ENCODE results near the gene KCNQ1.

Gene KCNQ1

DNA sequence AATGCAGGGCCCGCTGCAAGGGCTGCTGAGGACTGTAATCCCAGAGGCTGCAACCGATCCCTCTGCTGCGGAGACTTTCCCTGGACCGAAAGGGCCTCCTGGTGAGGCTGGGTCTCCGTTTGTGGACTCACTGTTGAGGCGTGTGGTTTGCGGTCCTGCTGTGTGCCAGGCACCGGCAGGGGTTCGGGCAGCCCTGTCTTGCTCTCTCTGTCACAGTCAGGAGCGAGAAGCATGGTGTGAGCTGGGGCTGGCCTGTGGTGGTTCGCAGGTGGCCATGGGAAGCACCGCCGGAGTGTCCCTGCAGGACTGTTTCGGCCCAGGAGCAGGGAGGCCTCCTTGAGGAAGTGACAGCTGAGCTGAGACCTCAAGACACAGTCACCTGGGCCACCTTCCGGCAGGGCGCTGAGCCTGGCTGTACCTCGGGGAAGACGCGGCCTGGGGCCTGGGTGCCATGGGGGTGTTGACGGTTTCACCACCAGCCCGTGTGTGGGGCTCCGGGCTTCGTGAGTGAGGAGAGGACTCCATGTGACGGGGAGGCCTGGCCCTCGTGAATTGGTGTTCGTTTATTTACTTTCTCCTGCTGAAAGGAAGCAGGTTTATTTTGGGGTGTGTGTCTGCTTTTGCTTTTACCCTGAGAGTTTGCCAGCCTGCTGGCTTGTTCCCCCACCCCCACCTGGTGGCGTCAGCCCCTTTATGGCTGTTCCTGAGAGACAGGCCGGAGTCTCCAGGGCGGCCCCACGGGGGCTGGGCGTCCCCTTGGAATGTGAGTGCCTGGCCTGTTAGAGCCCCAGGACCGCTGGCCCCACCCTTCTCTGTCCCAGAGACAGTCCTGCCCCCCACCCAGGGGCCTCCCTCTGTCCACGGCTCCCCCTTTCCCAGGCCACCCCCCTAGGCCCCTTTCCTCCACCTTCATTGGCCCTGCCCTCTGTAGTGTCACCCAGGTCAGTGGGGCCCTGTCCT lies 132.5 kb downstream of the KCNQ1 start:
- Histone ChIP-seq H3K27me3 (ENCODE audit: insufficient read depth, low read length, poor library complexity) (no peaks in the 10 kb centered on the region), H3K9me3 (ENCODE audit: insufficient read depth, low read length, severe bottlenecking) (no peaks in the 10 kb centered on the region), H4K20me1 (ENCODE audit: insufficient read depth, low read length) (peaks cover 8% of the 10 kb centered on the region; the same call in 1 of the 2 replicates), H3K27ac (ENCODE audit: low read length) (no peak overlapping the region), H3K79me2 (ENCODE audit: insufficient read depth, low read length) (no peaks in the 10 kb centered on the region), H3K4me3 (ENCODE audit: low read depth in 1 of 2, low read length in 2 of 2) (no peak overlapping the region), H3K9ac (ENCODE audit: low read depth, low read length) (no peak overlapping the region), H2AFZ (ENCODE audit: low read depth, low read length) (no peak overlapping the region), H3K4me1 (ENCODE audit: insufficient read depth, low read length) (no peaks in the 10 kb centered on the region), H3K36me3 (ENCODE audit: insufficient read depth, low read length) (no peaks in the 10 kb centered on the region), H3K4me2 (ENCODE audit: insufficient read depth, low read length) (no peak overlapping the region)
- no peak for DNase-seq
- ATAC-seq (ENCODE audit: insufficient read depth, low read depth) = no peak
- TF ChIP-seq CTCF (IDR thresholded peaks at IDR 0.05; ENCODE audit: borderline replicate concordance, extremely low read depth, low read length, poor library complexity, severe bottlenecking) = no peak
- no peak for TF ChIP-seq EZH2 (IDR thresholded peaks at IDR 0.05; ENCODE audit: borderline replicate concordance, low read depth, low read length, severe bottlenecking)

- no peak overlapping the region for H3K4me3 ChIP-seq (ENCODE audit: low read depth in 1 of 2, low read length in 2 of 2)
- no peaks in the 10 kb centered on the region for H3K36me3 ChIP-seq (ENCODE audit: insufficient read depth, low read length)
- H3K4me1 ChIP-seq (ENCODE audit: insufficient read depth, low read length) = no peaks in the 10 kb centered on the region
- H3K9ac ChIP-seq (ENCODE audit: low read depth, low read length) = no peak overlapping the region
- no peak for DNase-seq
- H3K79me2 ChIP-seq (ENCODE audit: insufficient read depth, low read length) = no peaks in the 10 kb centered on the region
- H4K20me1 ChIP-seq (ENCODE audit: insufficient read depth, low read length) = peaks cover 8% of the 10 kb centered on the region; the same call in 1 of the 2 replicates
- H3K27me3 ChIP-seq (ENCODE audit: insufficient read depth, low read length, poor library complexity) = no peaks in the 10 kb centered on the region
- no peaks in the 10 kb centered on the region for H3K9me3 ChIP-seq (ENCODE audit: insufficient read depth, low read length, severe bottlenecking)
- ATAC-seq (ENCODE audit: insufficient read depth, low read depth) = no peak
- H2AFZ ChIP-seq (ENCODE audit: low read depth, low read length) = no peak overlapping the region
- no peak for TF ChIP-seq EZH2 (IDR thresholded peaks at IDR 0.05; ENCODE audit: borderline replicate concordance, low read depth, low read length, severe bottlenecking)
- TF ChIP-seq CTCF (IDR thresholded peaks at IDR 0.05; ENCODE audit: borderline replicate concordance, extremely low read depth, low read length, poor library complexity, severe bottlenecking) = no peak
- H3K4me2 ChIP-seq (ENCODE audit: insufficient read depth, low read length) = no peak overlapping the region
- no peak overlapping the region for H3K27ac ChIP-seq (ENCODE audit: low read length)
These were observed 133.5 kb downstream of the KCNQ1 start for GRCh38 chr11:2577991-2578928.

GRCh38 chr11:2578929-2579270 lies 134.1 kb downstream of the KCNQ1 start:
- Histone ChIP-seq H3K4me2 (ENCODE audit: insufficient read depth, low read length) (no peak overlapping the region), H4K20me1 (ENCODE audit: insufficient read depth, low read length) (peaks cover 8% of the 10 kb centered on the region; the same call in 1 of the 2 replicates), H3K4me1 (ENCODE audit: insufficient read depth, low read length) (no peaks in the 10 kb centered on the region), H2AFZ (ENCODE audit: low read depth, low read length) (no peak overlapping the region), H3K27me3 (ENCODE audit: insufficient read depth, low read length, poor library complexity) (no peaks in the 10 kb centered on the region), H3K36me3 (ENCODE audit: insufficient read depth, low read length) (no peaks in the 10 kb centered on the region), H3K9me3 (ENCODE audit: insufficient read depth, low read length, severe bottlenecking) (no peaks in the 10 kb centered on the region), H3K9ac (ENCODE audit: low read depth, low read length) (no peak overlapping the region), H3K79me2 (ENCODE audit: insufficient read depth, low read length) (no peaks in the 10 kb centered on the region), H3K27ac (ENCODE audit: low read length) (no peak overlapping the region), H3K4me3 (ENCODE audit: low read depth in 1 of 2, low read length in 2 of 2) (no peak overlapping the region)
- TF ChIP-seq EZH2 (IDR thresholded peaks at IDR 0.05; ENCODE audit: borderline replicate concordance, low read depth, low read length, severe bottlenecking) = no peak
- no peak for TF ChIP-seq CTCF (IDR thresholded peaks at IDR 0.05; ENCODE audit: borderline replicate concordance, extremely low read depth, low read length, poor library complexity, severe bottlenecking)
- DNase-seq = no peak
- no peak for ATAC-seq (ENCODE audit: insufficient read depth, low read depth)
